HepG2 (cell line): Measurements from ENCODE around the gene DDN. TPM values are rescaled to one million over a fixed set of nuclear protein-coding genes. Genes with fewer than 3 reads are reported as not detected.

Experiments
- ARNT ChIP-seq: fragments of 450-650 bp; IDR thresholded peaks from 2 replicates; pipeline ENCODE4 v1.6.1; 2017
- GABPA ChIP-seq, 2 experiments: IDR thresholded peaks; 2 replicates each; pipeline ENCODE4 v1.6.1; 2011 to 2016; ENCODE audit warnings: low read depth in 2 of 2, low read length in 1 of 2, missing biosample characterization in 1 of 2, missing genetic modification characterization in 1 of 2
- GATA4 ChIP-seq: sonication (generic); IDR thresholded peaks from 2 replicates; pipeline ENCODE4 v1.6.1; 2016; ENCODE audit warnings: antibody characterized with exemption, low read depth, borderline replicate concordance
- NCOA1 ChIP-seq: sonication (generic); formaldehyde crosslinking; IDR thresholded peaks from 2 replicates; pipeline ENCODE4 v1.9.0; 2021; ENCODE audit warnings: missing genetic modification reagents
- NPAS2 ChIP-seq: sonication (generic); formaldehyde crosslinking; IDR thresholded peaks from 2 replicates; pipeline ENCODE4 v1.8.0; 2022; ENCODE audit warnings: mild to moderate bottlenecking, missing genetic modification reagents, borderline replicate concordance
- PPARG ChIP-seq: conservative IDR thresholded peaks from 2 replicates; pipeline ENCODE4 v1.6.1; 2016; ENCODE audit warnings: missing biosample characterization, missing genetic modification reagents
- RXRB ChIP-seq: IDR thresholded peaks from 2 replicates; pipeline ENCODE4 v1.6.1; 2016; ENCODE audit warnings: borderline replicate concordance, missing genetic modification reagents, missing compliant biosample characterization
- SMAD3 ChIP-seq: sonication (generic); formaldehyde crosslinking; IDR thresholded peaks from 2 replicates; pipeline ENCODE4 v1.4.0; 2020; ENCODE audit warnings: missing genetic modification reagents
- TCF12 ChIP-seq, 2 experiments: fragments of 450-650 bp in 1 of 2; sonication (generic) in 1 of 2; formaldehyde crosslinking in 1 of 2; IDR thresholded peaks; 2 replicates each; pipeline versions ENCODE4 v1.6.1 to v1.8.0; 2017 to 2022; ENCODE audit warnings: antibody characterized with exemption in 1 of 2, mild to moderate bottlenecking in 1 of 2, missing genetic modification reagents in 1 of 2, moderate library complexity in 1 of 2
- ZBTB7B ChIP-seq: sonication (generic); formaldehyde crosslinking; IDR thresholded peaks from 2 replicates; pipeline ENCODE4 v1.4.0; 2020; ENCODE audit warnings: missing genetic modification reagents
- ZNF30 ChIP-seq: sonication (generic); formaldehyde crosslinking; IDR thresholded peaks from 2 replicates; pipeline ENCODE4 v1.5.0; 2020; ENCODE audit warnings: mild to moderate bottlenecking, missing genetic modification reagents
- ZNF724P ChIP-seq: sonication (generic); formaldehyde crosslinking; IDR thresholded peaks from 2 replicates; pipeline ENCODE4 v1.8.0; 2022; ENCODE audit warnings: missing genetic modification reagents, borderline replicate concordance
- polyA plus RNA-seq, 8 experiments: library from polyadenylated mRNA; depleted of rRNA in 3 of 8; stranded (reverse) in 7 of 8; unstranded in 1 of 8; fragments of >200 nt; fragmentation: Illumina TruSeq in 4 of 8; extraction: Trizol in 4 of 8; gene quantifications; 2 replicates each; pipeline versions ENCODE4 v1.2.1 to v1.2.3, GENCODE V29; 2011 to 2016; ENCODE audit warnings: low read depth in 4 of 8, missing spikeins in 1 of 8, mixed read lengths in 1 of 8; ENCODE audit not compliant: insufficient read depth in 1 of 8
- total RNA-seq, 5 experiments: library from RNA; depleted of rRNA; stranded (reverse); fragments of >200 nt; fragmentation: Illumina TruSeq; extraction: Trizol; gene quantifications; 2 replicates each; pipeline ENCODE4 v1.2.3, GENCODE V29; 2016; ENCODE audit warnings: low read depth in 1 of 5
- TF ChIP-seq, protein P1 (sequence below), 2 experiments: sonication (generic) in 1 of 2; formaldehyde crosslinking in 1 of 2; IDR thresholded peaks; 2 replicates each; pipeline versions ENCODE4 v1.5.1 to v1.6.1; 2011 to 2020; ENCODE audit warnings: borderline replicate concordance in 1 of 2, low read depth in 1 of 2, low read length in 1 of 2, mild to moderate bottlenecking in 1 of 2, missing genetic modification reagents in 1 of 2, moderate library complexity in 1 of 2
- TF ChIP-seq, protein P2 (sequence below): sonication (generic); formaldehyde crosslinking; IDR thresholded peaks from 2 replicates; pipeline ENCODE4 v1.8.1; 2022; ENCODE audit warnings: mild to moderate bottlenecking, missing genetic modification reagents
- TF ChIP-seq, protein P3 (sequence below): sonication (generic); formaldehyde crosslinking; IDR thresholded peaks from 2 replicates; pipeline ENCODE4 v1.4.0; 2020; ENCODE audit warnings: missing genetic modification reagents
- TF ChIP-seq, protein P4 (sequence below): sonication (generic); formaldehyde crosslinking; IDR thresholded peaks from 2 replicates; pipeline ENCODE4 v1.4.0; 2020; ENCODE audit warnings: mild to moderate bottlenecking, missing genetic modification reagents, borderline replicate concordance

Gene DDN
- total and polyA plus RNA-seq, 2 of the 13 experiments (the other 11 are each of a cell fraction or from before 2014, with no cell fraction given) = 0.24 to 0.53 TPM

DNA sequence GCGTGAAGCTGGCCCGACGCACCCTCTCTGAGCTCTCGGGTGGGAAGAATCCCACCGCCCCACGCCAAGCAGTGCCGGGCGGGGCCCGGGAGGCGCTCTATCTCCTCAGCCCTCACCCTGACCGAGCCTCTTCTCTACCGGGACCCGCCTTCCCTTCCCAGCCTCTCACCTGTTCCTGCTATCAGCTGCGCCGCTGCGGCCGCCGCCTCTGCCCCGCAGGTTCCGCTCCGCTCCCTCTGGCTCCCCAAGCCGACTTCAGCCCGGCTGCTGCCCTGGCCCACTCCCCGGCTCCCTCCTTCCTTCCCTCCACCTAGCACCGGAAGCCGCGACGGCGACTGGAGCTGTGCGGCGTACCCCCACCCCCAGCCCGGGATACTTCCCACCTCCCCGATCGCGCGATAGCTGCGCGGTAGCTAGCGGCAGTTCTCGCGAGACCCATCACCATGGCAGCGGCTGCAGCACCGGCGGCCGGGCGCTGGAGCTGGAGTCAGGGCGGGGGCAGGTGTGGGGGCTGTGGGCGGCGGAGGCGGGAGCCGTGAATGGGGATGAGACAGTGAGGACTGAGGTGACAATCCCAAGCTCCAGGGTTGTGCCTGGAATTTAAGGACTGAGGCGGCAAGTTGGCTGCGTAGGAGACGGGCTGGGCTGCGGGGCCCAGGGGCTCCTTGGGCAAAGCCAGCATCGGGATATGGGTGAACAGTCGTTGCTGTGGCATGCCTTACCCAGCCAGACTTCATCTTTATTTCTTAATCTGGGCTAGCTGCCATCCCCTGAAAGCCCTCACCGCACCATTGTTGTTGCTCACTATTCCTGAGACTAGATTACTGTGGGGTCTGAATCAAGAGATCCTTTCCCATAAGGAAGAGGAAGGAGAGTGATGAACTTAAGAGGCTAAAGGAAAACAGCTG, 41.8 kb downstream of the DDN start, which contains the start of gene ARF3 (continued):
- TF ChIP-seq, protein P1, sequence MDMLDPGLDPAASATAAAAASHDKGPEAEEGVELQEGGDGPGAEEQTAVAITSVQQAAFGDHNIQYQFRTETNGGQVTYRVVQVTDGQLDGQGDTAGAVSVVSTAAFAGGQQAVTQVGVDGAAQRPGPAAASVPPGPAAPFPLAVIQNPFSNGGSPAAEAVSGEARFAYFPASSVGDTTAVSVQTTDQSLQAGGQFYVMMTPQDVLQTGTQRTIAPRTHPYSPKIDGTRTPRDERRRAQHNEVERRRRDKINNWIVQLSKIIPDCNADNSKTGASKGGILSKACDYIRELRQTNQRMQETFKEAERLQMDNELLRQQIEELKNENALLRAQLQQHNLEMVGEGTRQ (IDR thresholded peaks at IDR 0.05; ENCODE audit: low read depth, low read length) = no peak
- TF ChIP-seq, protein P1 (CRISPR knock-in tag; IDR thresholded peaks at IDR 0.05; ENCODE audit: borderline replicate concordance) = 0 out of 2 replicates have a peak, but pooled peaks have one; percentile 2
- TF ChIP-seq PPARG = peak; percentile 23; the same call in 1 of the 2 replicates
- TF ChIP-seq RXRB (CRISPR knock-in tag) = no peak
- TF ChIP-seq GABPA (IDR thresholded peaks at IDR 0.05; ENCODE audit: low read depth, low read length) = peak; percentile 62
- peak; percentile 88 for TF ChIP-seq GABPA (CRISPR knock-in tag; IDR thresholded peaks at IDR 0.05; ENCODE audit: low read depth)
- TF ChIP-seq GATA4 = 0 out of 2 replicates have a peak, but pooled peaks have one; percentile 40
- no peak; the same call in 1 of the 2 replicates for TF ChIP-seq ZNF724P
- TF ChIP-seq ARNT = no peak
- TF ChIP-seq SMAD3 (CRISPR knock-in tag) = peak; percentile 58; the same call in 1 of the 2 replicates
- TF ChIP-seq NCOA1 (CRISPR knock-in tag) = 0 out of 2 replicates have a peak, but pooled peaks have one; percentile 49
- no peak for TF ChIP-seq ZNF30
- no peak for TF ChIP-seq TCF12 (IDR thresholded peaks at IDR 0.05)
- TF ChIP-seq TCF12 (CRISPR knock-in tag; IDR thresholded peaks at IDR 0.05) = no peak
- TF ChIP-seq, protein P2, sequence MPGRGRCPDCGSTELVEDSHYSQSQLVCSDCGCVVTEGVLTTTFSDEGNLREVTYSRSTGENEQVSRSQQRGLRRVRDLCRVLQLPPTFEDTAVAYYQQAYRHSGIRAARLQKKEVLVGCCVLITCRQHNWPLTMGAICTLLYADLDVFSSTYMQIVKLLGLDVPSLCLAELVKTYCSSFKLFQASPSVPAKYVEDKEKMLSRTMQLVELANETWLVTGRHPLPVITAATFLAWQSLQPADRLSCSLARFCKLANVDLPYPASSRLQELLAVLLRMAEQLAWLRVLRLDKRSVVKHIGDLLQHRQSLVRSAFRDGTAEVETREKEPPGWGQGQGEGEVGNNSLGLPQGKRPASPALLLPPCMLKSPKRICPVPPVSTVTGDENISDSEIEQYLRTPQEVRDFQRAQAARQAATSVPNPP = no peak
- TF ChIP-seq, protein P3, sequence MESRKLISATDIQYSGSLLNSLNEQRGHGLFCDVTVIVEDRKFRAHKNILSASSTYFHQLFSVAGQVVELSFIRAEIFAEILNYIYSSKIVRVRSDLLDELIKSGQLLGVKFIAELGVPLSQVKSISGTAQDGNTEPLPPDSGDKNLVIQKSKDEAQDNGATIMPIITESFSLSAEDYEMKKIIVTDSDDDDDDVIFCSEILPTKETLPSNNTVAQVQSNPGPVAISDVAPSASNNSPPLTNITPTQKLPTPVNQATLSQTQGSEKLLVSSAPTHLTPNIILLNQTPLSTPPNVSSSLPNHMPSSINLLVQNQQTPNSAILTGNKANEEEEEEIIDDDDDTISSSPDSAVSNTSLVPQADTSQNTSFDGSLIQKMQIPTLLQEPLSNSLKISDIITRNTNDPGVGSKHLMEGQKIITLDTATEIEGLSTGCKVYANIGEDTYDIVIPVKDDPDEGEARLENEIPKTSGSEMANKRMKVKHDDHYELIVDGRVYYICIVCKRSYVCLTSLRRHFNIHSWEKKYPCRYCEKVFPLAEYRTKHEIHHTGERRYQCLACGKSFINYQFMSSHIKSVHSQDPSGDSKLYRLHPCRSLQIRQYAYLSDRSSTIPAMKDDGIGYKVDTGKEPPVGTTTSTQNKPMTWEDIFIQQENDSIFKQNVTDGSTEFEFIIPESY (CRISPR knock-in tag) = no peak
- TF ChIP-seq ZBTB7B = peak; percentile 47; the same call in 1 of the 2 replicates
- TF ChIP-seq, protein P4, sequence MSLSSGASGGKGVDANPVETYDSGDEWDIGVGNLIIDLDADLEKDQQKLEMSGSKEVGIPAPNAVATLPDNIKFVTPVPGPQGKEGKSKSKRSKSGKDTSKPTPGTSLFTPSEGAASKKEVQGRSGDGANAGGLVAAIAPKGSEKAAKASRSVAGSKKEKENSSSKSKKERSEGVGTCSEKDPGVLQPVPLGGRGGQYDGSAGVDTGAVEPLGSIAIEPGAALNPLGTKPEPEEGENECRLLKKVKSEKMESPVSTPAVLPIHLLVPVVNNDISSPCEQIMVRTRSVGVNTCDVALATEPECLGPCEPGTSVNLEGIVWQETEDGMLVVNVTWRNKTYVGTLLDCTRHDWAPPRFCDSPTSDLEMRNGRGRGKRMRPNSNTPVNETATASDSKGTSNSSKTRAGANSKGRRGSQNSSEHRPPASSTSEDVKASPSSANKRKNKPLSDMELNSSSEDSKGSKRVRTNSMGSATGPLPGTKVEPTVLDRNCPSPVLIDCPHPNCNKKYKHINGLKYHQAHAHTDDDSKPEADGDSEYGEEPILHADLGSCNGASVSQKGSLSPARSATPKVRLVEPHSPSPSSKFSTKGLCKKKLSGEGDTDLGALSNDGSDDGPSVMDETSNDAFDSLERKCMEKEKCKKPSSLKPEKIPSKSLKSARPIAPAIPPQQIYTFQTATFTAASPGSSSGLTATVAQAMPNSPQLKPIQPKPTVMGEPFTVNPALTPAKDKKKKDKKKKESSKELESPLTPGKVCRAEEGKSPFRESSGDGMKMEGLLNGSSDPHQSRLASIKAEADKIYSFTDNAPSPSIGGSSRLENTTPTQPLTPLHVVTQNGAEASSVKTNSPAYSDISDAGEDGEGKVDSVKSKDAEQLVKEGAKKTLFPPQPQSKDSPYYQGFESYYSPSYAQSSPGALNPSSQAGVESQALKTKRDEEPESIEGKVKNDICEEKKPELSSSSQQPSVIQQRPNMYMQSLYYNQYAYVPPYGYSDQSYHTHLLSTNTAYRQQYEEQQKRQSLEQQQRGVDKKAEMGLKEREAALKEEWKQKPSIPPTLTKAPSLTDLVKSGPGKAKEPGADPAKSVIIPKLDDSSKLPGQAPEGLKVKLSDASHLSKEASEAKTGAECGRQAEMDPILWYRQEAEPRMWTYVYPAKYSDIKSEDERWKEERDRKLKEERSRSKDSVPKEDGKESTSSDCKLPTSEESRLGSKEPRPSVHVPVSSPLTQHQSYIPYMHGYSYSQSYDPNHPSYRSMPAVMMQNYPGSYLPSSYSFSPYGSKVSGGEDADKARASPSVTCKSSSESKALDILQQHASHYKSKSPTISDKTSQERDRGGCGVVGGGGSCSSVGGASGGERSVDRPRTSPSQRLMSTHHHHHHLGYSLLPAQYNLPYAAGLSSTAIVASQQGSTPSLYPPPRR (CRISPR knock-in tag) = peak; percentile 58; the same call in 1 of the 2 replicates
- no peak for TF ChIP-seq NPAS2 (CRISPR knock-in tag)
